Neural cell (in vitro differentiated cells): ENCODE measurements around the gene LRFN3.

Source experiments
- CTCF ChIP-seq: fragments of 450-650 bp; IDR thresholded peaks from 2 replicates; pipeline ENCODE4 v1.5.1; 2014; ENCODE audit warnings: antibody characterized with exemption, mild to moderate bottlenecking, moderate library complexity; ENCODE audit not compliant: poor library complexity, severe bottlenecking
- EP300 ChIP-seq: fragments of 450-650 bp; conservative IDR thresholded peaks from 2 replicates; pipeline ENCODE4 v1.6.1; 2014; ENCODE audit warnings: antibody characterized with exemption, mild to moderate bottlenecking, moderate library complexity; ENCODE audit not compliant: poor library complexity, severe bottlenecking
- EZH2 ChIP-seq: fragments of 200-600, 300-800 bp; shearing (Covaris generic), sonication (generic); IDR thresholded peaks from 2 replicates; pipeline ENCODE4 v1.6.1; 2014; ENCODE audit warnings: antibody characterized with exemption, low read length, borderline replicate concordance, mild to moderate bottlenecking; ENCODE audit not compliant: insufficient read depth, poor library complexity, severe bottlenecking
- MXI1 ChIP-seq: fragments of 450-650 bp; conservative IDR thresholded peaks from 2 replicates; pipeline ENCODE4 v1.6.1; 2014; ENCODE audit warnings: antibody characterized with exemption, mild to moderate bottlenecking; ENCODE audit not compliant: poor library complexity, severe bottlenecking
- POLR2AphosphoS5 ChIP-seq: IDR thresholded peaks from 2 replicates; pipeline ENCODE4 v1.6.1; 2012
- RAD21 ChIP-seq: fragments of 450-650 bp; conservative IDR thresholded peaks from 2 replicates; pipeline ENCODE4 v1.6.1; 2014; ENCODE audit warnings: antibody characterized with exemption, mild to moderate bottlenecking, moderate library complexity
- TAF1 ChIP-seq: IDR thresholded peaks from 2 replicates; pipeline ENCODE4 v1.6.1; 2012; ENCODE audit warnings: low read depth

DNA sequence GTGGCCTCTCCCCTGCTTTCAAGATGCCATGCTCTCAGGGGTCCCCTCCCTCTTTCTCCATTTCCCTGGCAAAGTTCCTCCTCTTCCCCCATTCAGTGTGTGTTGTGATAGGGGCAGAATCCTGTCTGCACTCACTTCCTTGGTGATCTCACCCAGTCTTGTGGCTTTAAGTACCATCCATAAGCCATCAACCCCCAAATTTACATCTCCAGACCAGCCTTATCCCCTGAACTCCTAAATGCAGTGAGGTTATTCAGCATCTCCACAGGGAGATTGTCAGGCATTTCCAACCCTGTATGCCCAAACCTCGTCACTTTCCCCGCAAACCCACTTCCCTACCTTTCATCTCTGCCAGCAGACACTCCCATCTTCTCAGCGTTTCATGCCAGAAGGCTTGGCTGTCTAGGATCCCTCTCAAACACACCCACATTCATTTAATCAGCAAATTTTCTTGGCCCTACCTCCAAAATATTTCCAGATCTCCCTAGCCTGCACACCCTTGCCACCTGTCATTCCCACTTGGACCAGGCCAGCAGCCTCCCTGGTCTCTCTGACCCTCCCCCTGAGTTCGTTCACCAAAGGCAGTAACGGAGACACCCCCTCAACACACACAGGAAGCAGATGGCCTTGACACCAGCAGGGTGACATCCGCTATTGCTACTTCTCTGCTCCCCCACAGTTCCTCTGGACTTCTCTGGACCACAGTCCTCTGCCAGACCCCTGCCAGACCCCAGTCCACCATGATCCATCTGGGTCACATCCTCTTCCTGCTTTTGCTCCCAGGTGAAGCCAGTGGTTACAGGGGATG lies 34.1 kb upstream of the LRFN3 start, which contains the start of gene HCST:
- no peak for TF ChIP-seq CTCF
- TF ChIP-seq RAD21, result no peak
- TF ChIP-seq MXI1, result no peak
- no peak for TF ChIP-seq EP300
- TF ChIP-seq EZH2, result no peak
- no peak for TF ChIP-seq TAF1
- no peak for TF ChIP-seq POLR2AphosphoS5
